Measurements from ENCODE around the gene PLCH2. TPM values are rescaled to one million over a fixed set of nuclear protein-coding genes. Genes with fewer than 3 reads are reported as not detected.
A peak's percentile ranks its signal among the peaks of the same experiment; 100 is the strongest.

The PLCH2 gene
- total RNA-seq, 2 experiments from 2014 or later = 1.2 to 1.4 TPM

DNA sequence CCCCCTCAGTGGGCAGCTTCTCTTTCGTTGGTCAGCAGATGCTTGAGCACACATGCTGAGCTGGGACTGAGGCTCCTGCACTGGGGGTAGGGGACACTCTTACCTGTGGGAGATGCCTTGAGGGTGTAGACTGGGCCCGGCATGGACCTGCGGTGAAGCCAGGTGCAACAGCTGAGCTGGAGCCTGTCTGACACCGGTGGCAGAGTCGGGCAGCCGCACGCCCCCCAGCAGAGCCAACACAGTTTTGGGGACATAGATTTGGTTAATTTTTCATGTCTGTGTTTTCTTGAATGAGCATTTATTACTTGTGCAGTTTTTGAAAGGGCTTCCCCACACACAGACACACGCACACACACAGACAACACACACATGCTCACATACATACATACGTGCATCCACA lies 59.9 kb downstream of the PLCH2 start:
- Mint-ChIP-seq H3K4me3 (no peak overlapping the region), H3K27me3 (peaks cover under 1% of the 10 kb centered on the region), H3K36me3 (no peaks in the 10 kb centered on the region), H3K4me1 (peaks cover 2% of the 10 kb centered on the region), H3K27ac (no peak overlapping the region), H3K9me3 (no peaks in the 10 kb centered on the region)
- no peak for DNase-seq

DNA sequence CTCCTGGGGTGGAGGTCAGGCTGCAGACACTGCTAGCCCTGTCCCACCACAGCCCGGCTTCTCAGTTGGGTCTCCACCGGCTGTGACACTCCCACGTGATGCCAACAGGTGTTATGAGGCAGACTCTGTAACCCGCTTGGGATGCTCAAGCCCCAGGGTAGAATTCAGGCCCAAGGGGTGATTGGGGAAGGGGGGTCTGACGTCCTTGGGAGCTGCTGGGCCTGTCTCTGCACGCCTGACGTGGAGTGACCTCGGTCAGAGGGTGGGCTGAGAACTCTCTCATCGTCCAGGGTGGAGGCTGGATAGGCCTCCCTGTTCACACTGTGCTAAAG lies 61.7 kb downstream of the PLCH2 start:
- H3K4me1 Mint-ChIP-seq = peaks cover 2% of the 10 kb centered on the region
- H3K27me3 Mint-ChIP-seq = no peaks in the 10 kb centered on the region
- H3K9me3 Mint-ChIP-seq = no peaks in the 10 kb centered on the region
- H3K36me3 Mint-ChIP-seq = no peaks in the 10 kb centered on the region
- no peak overlapping the region for H3K4me3 Mint-ChIP-seq
- no peak overlapping the region for H3K27ac Mint-ChIP-seq
- no peak for DNase-seq

DNA sequence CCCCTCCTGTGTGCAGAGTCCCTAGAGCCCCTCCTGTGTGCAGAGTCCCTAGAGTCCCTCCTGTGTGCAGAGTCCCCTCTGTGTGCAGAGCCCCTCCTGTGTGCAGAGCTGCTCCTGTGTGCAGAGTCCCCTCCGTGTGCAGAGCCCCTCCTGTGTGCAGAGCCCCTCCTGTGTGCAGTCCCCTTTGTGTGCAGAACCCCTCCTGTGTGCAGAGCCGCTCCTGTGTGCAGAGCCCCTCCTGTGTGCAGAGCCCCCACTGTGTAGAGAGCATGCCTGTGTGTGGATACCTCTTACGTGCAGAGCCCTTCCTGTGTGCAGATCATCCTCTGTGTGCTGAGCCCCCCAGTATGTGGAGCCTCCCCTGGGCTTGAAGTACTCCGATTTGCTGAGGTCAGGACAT lies 62.3 kb downstream of the PLCH2 start:
- no peak overlapping the region for H3K4me3 Mint-ChIP-seq
- DNase-seq = no peak
- H3K27ac Mint-ChIP-seq = no peak overlapping the region
- H3K27me3 Mint-ChIP-seq = no peaks in the 10 kb centered on the region
- peaks cover 2% of the 10 kb centered on the region for H3K4me1 Mint-ChIP-seq
- no peaks in the 10 kb centered on the region for H3K36me3 Mint-ChIP-seq
- no peaks in the 10 kb centered on the region for H3K9me3 Mint-ChIP-seq

DNA sequence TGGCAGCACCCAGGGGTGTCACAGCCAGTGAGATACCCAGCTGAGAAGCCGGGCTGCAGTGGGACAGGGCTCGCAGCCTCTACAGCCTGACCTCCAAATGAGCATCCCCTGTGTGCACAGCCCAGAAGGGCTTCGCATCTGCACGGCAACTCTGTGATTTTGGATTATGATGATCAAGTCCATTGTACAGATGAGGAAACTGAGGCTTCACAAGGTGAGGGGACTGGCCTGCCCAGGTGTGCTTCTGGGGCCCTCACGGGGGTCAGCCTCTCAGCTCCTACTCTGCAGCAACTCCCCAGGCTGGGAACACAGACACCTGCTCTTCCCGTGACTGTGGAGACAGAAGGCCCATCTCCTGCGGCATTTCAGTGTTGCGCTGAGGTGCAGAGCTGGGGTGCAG lies 62.8 kb downstream of the PLCH2 start:
- H3K4me1 Mint-ChIP-seq = peaks cover 2% of the 10 kb centered on the region
- no peaks in the 10 kb centered on the region for H3K36me3 Mint-ChIP-seq
- no peak overlapping the region for H3K4me3 Mint-ChIP-seq
- no peak for DNase-seq
- H3K27ac Mint-ChIP-seq = no peak overlapping the region
- H3K9me3 Mint-ChIP-seq = no peaks in the 10 kb centered on the region
- no peaks in the 10 kb centered on the region for H3K27me3 Mint-ChIP-seq

DNA sequence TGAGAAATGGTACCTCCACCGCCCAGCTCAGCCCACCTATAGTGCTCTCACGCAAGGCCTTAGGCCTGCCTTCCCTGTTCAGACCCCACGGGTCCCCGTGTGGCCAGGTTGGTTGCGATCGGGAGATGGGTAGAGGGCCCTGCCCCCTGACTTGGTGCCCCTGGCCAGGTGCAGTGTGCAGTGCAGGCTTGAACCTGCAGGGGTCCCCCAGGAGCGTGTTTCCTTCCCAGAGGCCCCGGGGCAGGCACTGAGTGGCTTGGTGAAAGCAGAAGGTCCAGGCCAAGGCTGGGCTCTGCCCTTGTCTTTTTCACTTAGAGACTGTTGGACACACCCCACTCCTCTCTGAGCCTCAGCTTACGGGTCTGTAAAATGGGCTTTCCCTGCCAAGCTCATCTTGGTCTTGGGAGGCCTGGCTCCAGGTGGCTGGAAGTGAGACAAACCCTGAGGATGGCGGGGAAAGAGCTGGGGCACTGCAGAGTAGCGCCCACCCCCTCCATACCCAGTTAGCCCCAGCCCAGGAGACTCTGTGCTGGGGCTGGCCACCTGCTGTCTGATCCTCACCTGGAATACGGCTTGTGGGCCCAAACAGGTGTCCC lies 63.3 kb downstream of the PLCH2 start:
- no peaks in the 10 kb centered on the region for H3K9me3 Mint-ChIP-seq
- no peaks in the 10 kb centered on the region for H3K27me3 Mint-ChIP-seq
- peaks cover 3% of the 10 kb centered on the region for H3K4me1 Mint-ChIP-seq
- peak; percentile 55 for DNase-seq
- H3K36me3 Mint-ChIP-seq = no peaks in the 10 kb centered on the region
- H3K4me3 Mint-ChIP-seq = no peak overlapping the region
- H3K27ac Mint-ChIP-seq = no peak overlapping the region

DNA sequence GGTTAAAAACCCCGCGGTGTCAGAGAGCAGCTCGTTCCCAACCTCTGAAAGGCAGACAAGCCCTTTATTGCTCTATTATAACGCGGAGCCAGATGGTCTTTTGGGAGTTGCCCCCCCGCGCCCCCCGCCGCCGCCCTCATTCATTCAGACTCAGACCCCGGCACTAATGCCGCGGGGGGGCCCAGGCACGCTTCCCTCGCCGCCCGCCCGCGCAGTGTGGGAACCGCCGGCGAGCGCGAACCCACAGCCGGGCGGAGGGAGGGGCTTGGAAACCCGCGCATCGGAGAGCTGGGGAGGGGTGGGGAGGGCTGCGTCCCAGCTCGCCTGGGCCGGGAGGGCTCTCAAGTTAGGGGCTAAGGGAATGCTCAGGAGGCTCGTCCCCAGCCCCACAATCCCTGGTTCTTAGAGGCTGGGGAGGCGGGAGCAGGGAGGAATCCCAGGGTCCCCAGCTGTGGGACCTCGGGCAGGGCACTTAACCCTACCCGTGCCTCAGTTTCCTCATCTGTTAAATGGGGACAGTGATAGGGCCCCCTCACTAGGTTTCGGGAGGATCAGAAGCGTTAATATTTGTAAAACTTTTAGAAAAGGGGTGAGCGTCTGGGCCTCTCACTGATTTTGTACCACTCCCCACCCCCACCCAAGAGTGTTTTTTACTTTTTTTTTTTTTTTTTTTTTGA lies 64.9 kb downstream of the PLCH2 start:
- Mint-ChIP-seq H3K4me1 (peaks cover 3% of the 10 kb centered on the region), H3K27ac (no peak overlapping the region), H3K9me3 (no peaks in the 10 kb centered on the region), H3K4me3 (no peak overlapping the region), H3K27me3 (no peaks in the 10 kb centered on the region), H3K36me3 (no peaks in the 10 kb centered on the region)
- DNase-seq = no peak

DNA sequence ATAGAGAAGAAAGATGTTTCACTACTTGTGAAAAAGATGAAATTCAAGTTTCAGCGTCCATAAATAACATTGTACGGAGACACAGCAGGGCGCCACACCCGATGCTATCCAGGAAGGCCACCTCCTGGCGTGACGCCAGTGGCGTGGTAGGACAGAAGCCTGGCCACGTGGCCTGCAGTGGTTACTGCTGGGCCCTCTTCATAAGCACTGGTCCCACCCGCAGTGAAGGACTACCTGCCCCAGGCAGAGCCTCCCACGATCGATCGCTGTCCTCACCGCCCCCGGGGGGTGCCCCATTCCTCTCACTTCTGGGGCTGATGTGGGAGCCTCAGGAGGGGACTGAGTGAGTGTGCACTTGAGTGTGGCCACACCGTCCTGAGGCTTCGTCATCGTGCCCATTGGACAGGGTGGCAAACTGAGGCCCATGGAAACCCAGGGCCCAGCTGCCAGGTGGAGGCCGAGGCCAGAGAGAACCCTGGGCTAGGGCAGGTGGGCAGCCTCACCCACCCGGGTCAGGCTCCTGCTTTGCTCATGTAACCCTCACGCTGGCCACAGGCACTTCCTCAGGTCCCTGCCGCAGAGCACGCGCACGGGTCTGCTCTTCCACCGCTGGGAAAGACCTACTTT lies 65.6 kb downstream of the PLCH2 start:
- no peaks in the 10 kb centered on the region for H3K9me3 Mint-ChIP-seq
- peaks cover 3% of the 10 kb centered on the region for H3K4me1 Mint-ChIP-seq

DNA sequence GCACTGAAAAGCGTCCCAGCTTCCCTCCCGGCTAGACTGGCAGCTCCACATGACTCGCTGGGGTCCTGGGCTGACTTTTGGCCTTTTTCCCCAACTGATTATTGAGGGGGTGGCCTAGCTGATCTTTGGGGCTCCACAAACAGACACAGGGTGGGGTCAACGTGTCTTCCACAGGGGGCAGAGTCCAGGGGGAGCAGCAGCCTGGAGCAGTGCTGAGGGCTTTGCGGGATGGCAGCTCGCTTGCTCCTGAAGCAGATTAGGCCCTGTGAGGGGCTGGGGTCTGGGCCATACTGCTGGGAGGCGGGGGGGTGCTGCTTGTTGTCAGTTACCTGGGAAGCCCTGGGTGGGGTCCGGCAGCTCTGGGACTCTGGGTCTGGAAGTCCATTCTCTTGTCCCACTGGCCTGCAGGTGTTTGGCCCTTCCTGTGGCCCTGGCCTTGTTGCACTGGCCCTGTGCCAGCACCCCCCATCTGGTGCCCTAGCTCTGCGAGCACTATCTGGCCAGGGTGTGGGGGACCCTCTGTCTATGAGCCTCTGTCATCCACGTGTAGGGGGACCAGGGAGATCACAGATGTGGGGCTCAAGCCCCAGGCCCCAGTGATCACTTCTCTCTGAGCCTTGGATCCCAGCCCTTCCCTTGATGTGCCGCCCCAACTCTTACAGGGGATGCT lies 66.3 kb downstream of the PLCH2 start:
- H3K27ac Mint-ChIP-seq = no peak overlapping the region
- H3K9me3 Mint-ChIP-seq = no peaks in the 10 kb centered on the region
- no peaks in the 10 kb centered on the region for H3K27me3 Mint-ChIP-seq
- H3K36me3 Mint-ChIP-seq = no peaks in the 10 kb centered on the region
- peaks cover 3% of the 10 kb centered on the region for H3K4me1 Mint-ChIP-seq
- no peak for DNase-seq
- H3K4me3 Mint-ChIP-seq = no peak overlapping the region

More for the DNA sequence above, 65.6 kb downstream of the PLCH2 start:
- Mint-ChIP-seq H3K27ac (no peak overlapping the region), H3K4me3 (no peak overlapping the region), H3K27me3 (no peaks in the 10 kb centered on the region), H3K36me3 (no peaks in the 10 kb centered on the region)
- DNase-seq = no peak

DNA sequence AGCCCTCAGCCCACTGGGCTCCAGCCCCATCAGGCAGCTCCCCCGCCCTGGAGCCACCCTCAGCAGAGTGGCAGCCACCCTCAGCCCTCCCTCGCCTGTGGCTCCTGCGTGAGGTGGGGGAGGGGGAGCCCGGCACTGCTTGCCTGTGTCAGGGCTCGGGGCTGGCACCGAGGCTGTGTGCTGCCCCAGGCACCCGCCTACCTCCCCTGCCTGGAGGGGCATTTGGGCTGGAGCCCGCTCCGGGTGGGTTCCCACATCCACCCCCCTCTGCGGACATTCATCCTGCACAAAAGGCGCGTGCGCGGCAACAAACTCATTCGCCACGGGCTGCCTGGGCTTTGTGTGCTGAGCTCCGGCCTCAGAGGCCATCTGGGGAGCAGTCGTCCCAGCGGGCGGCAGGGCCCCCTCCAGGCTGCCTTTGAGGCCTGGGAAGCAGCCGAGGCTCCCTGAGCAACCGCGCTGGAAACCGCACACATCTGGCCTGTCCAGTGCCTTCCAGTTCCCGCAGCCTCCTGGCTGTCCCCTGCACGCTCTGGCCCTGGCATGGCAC lies 67.5 kb downstream of the PLCH2 start:
- no peak for DNase-seq
- Mint-ChIP-seq H3K4me1 (peaks cover 10% of the 10 kb centered on the region), H3K27me3 (no peaks in the 10 kb centered on the region), H3K36me3 (no peaks in the 10 kb centered on the region), H3K27ac (no peak overlapping the region), H3K9me3 (no peaks in the 10 kb centered on the region), H3K4me3 (no peak overlapping the region)

DNA sequence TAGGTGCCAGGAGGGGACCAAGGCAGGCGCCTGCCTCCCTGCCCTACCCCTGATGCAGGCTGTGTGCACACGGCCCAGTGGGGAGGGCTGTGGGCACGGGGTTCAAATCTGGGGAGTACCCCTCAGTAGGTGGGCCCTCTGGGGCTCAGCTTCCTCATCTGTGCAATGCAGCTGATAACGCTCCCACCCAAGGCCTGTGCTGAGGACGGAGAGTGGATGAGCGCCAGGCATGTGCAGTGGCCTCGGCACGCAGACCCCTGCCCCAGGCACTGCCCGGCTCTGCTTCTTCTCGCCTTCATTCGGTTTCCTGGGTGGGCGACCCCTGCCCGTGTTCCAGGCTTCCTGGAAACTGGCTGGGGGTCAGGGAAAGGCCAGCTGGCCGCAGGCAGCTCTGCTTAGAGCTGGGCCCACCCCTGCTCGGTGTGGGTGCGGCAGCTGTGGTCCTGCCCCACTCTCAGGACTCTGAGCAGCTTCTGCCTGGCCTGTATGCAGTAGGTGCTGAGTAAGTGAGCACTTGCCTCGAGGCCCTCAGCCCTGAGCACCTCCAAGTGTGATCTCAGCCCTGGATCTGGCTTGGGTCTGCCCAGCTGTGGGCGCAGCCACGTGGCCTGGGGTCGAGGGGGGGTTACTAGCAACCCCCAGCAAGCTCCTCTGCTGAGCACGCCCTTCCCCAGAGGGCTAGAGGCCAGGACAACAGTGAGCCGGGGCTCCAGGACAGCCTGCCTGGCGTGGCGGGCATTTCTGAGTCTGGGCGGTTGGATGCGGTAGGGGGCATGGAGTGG lies 68.2 kb downstream of the PLCH2 start:
- DNase-seq = no peak
- Mint-ChIP-seq H3K27ac (no peak overlapping the region), H3K27me3 (no peaks in the 10 kb centered on the region), H3K4me3 (no peak overlapping the region), H3K36me3 (no peaks in the 10 kb centered on the region), H3K9me3 (no peaks in the 10 kb centered on the region), H3K4me1 (peaks cover 15% of the 10 kb centered on the region)

DNA sequence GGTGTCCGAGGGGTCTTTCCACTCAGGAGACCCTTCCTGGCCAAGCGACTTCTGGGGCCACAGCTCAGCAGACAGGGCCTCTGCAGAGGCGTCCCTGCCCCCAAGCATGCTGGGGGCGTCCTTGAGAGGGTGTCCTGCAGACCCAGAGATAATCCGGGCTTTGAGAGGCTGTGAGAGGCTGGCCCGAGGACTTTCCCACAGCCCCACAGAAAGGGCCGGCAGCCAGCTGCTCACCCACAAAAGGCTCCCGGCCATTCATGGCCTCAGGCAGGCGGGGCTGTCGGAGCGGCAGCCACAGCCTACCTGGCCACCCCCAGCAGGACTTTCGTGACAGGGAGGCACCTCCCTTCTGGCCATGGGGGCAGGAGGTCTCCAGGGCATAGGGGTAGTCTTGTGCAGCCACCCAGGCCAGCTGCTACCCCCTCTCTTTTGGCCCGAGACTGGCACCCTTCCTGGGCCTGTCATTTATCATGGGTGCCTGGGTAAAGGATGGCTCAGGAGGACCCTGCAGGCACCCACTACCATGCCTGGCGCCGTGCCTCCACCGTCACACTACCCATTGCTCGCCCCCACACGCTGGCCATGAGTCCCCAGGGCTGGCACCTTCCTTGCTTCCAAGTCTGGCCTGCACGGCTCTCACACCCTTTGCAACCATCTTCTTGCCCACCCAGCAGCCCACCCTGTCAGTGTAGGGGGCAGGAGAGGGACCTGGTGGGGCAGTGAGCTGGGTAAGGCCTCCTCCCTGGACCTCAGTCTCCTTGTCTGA lies 69.0 kb downstream of the PLCH2 start:
- Mint-ChIP-seq H3K27ac (no peak overlapping the region), H3K27me3 (no peaks in the 10 kb centered on the region), H3K4me1 (peaks cover 20% of the 10 kb centered on the region), H3K36me3 (peaks cover 1% of the 10 kb centered on the region), H3K4me3 (no peak overlapping the region), H3K9me3 (no peaks in the 10 kb centered on the region)
- no peak for DNase-seq

DNA sequence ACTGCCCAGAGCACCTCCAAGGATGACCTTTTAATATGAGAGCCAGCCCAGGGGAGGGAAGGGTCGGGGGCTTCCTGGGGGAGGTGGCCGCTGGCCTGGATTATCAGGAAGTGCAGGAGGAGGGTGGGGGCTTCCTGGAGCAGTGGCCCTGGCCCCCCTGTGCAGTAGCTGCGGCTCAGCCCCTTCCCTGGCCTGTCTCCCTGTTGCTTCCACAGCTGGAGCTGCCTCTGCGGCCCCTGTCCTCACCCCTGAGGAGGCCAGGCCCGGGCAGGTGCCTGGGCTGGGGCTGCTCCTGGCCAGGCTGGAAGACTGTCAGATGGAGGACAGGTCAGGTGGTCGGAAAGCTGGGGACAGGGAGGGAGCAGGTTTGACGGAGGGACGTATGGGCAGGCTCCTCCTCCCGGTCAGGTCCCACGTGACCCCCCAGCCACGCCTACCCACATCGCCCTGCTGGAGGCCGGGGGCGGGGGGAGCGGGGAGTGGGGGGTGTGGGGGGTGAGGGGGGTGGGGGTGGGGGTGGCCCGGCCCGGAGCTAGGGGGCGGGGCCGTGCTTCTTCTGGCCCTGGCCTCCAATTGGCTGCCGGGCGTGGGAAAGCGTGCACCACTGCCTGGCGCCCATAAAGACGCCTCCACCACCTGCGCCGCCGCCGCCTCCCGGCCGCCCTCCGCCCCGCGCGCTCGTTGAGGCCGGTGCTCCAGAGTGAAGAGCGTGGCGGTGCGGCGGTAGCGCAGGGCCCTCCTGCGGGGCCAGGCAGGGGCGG lies 69.8 kb downstream of the PLCH2 start:
- Mint-ChIP-seq H3K4me3 (peak overlapping the region; percentile 83), H3K4me1 (peaks cover 24% of the 10 kb centered on the region), H3K27ac (peak overlapping the region; percentile 97), H3K36me3 (peaks cover 1% of the 10 kb centered on the region), H3K9me3 (no peaks in the 10 kb centered on the region), H3K27me3 (no peaks in the 10 kb centered on the region)
- peak; percentile 91 for DNase-seq

DNA sequence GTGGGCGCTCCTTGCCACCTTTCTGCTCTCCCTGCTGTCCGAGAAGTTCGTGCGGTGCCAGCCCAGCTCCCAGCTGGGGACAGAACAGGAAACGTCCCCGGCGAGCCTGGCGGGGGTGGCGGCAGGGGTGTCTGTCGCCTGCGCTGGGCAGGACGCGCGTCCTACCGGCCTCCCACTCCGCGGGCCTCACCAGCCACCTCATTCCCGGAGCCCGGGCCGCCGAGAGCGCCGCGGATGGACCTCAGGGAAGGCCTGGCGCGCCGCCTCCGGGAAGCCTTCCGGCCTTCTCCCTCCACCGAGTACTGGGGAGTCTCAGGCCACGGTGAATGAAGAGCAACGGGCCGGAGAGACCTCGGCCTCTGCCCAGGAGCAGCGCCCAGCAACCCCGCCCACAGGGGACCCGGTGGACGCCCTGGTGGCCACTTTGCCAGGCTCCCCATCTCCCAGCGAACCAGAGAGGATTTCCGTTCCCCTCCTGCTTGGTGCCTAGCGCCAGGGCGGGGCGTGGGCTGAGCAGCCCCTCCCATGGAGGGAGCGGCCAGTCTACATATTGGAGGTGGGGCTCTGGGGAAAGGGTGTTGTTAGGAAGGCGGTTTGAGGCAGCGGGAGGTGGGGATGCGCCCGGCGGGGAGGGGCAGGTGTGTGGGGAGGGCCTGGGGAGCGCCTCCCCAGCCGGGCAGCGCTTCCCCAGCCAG lies 70.6 kb downstream of the PLCH2 start:
- H3K36me3 Mint-ChIP-seq = peaks cover 1% of the 10 kb centered on the region
- DNase-seq = peak; percentile 90
- no peaks in the 10 kb centered on the region for H3K9me3 Mint-ChIP-seq
- H3K4me1 Mint-ChIP-seq = peaks cover 24% of the 10 kb centered on the region
- H3K4me3 Mint-ChIP-seq = peak overlapping the region; percentile 83
- peak overlapping the region; percentile 97 for H3K27ac Mint-ChIP-seq
- H3K27me3 Mint-ChIP-seq = no peaks in the 10 kb centered on the region

All from activated naive CD8-positive, alpha-beta T cell treated with anti-CD3 and anti-CD28 coated beads for 36 hours (primary cell).